HepG2 (cell line): ENCODE data around the gene IGF2. TPM values are rescaled to one million over a fixed set of nuclear protein-coding genes. Genes with fewer than 3 reads are reported as not detected.

Experiments used
- DPF2 ChIP-seq: sonication (generic); formaldehyde crosslinking; IDR thresholded peaks from 2 replicates; pipeline ENCODE4 v1.4.0; 2020; ENCODE audit warnings: mild to moderate bottlenecking, low read depth, missing genetic modification reagents, borderline replicate concordance
- GLMP ChIP-seq: sonication (generic); formaldehyde crosslinking; IDR thresholded peaks from 2 replicates; pipeline ENCODE4 v1.9.0; 2021; ENCODE audit warnings: missing genetic modification reagents, mild to moderate bottlenecking, borderline replicate concordance
- KDM1A ChIP-seq: IDR thresholded peaks from 2 replicates; pipeline ENCODE4 v1.6.1; 2016; ENCODE audit warnings: missing compliant biosample characterization
- MZF1 ChIP-seq: sonication (generic); formaldehyde crosslinking; IDR thresholded peaks from 2 replicates; pipeline ENCODE4 v1.8.1; 2023; ENCODE audit warnings: mild to moderate bottlenecking, missing genetic modification reagents, borderline replicate concordance
- NRL ChIP-seq: sonication (generic); formaldehyde crosslinking; IDR thresholded peaks from 2 replicates; pipeline ENCODE4 v1.5.0; 2020; ENCODE audit warnings: missing genetic modification reagents, mild to moderate bottlenecking, moderate library complexity, borderline replicate concordance
- ONECUT2 ChIP-seq: sonication (generic); formaldehyde crosslinking; IDR thresholded peaks from 2 replicates; pipeline ENCODE4 v1.4.0; 2020; ENCODE audit warnings: missing genetic modification reagents
- PHB2 ChIP-seq: fragments of 450-650 bp; IDR thresholded peaks from 2 replicates; pipeline ENCODE4 v1.6.1; 2018; ENCODE audit not compliant: partially characterized antibody
- PRDM10 ChIP-seq: sonication (generic); formaldehyde crosslinking; IDR thresholded peaks from 2 replicates; pipeline ENCODE4 v1.4.0; 2020; ENCODE audit warnings: low read depth, missing genetic modification reagents
- UBTF ChIP-seq: sonication (generic); formaldehyde crosslinking; IDR thresholded peaks from 2 replicates; pipeline ENCODE4 v1.4.0; 2020; ENCODE audit warnings: mild to moderate bottlenecking, missing genetic modification reagents
- ZFP41 ChIP-seq: sonication (generic); formaldehyde crosslinking; IDR thresholded peaks from 2 replicates; pipeline ENCODE4 v1.4.0; 2020; ENCODE audit warnings: mild to moderate bottlenecking, missing genetic modification reagents, borderline replicate concordance
- ZNF460 ChIP-seq: sonication (generic); formaldehyde crosslinking; IDR thresholded peaks from 2 replicates; pipeline ENCODE4 v1.5.1; 2020; ENCODE audit warnings: missing genetic modification reagents, mild to moderate bottlenecking, borderline replicate concordance
- ZNF574 ChIP-seq: sonication (generic); formaldehyde crosslinking; IDR thresholded peaks from 2 replicates; pipeline ENCODE4 v1.4.0; 2020; ENCODE audit warnings: missing genetic modification reagents
- ZNF619 ChIP-seq: sonication (generic); formaldehyde crosslinking; IDR thresholded peaks from 2 replicates; pipeline ENCODE4 v1.4.0; 2020; ENCODE audit warnings: mild to moderate bottlenecking, missing genetic modification reagents
- ZNF775 ChIP-seq: sonication (generic); formaldehyde crosslinking; IDR thresholded peaks from 2 replicates; pipeline ENCODE4 v1.4.0; 2020; ENCODE audit warnings: missing genetic modification reagents, mild to moderate bottlenecking, moderate library complexity, borderline replicate concordance
- ZNF784 ChIP-seq: sonication (generic); formaldehyde crosslinking; IDR thresholded peaks from 2 replicates; pipeline ENCODE4 v1.5.1; 2020; ENCODE audit warnings: missing genetic modification reagents, mild to moderate bottlenecking, borderline replicate concordance
- polyA plus RNA-seq, 8 experiments: library from polyadenylated mRNA; depleted of rRNA in 3 of 8; stranded (reverse) in 7 of 8; unstranded in 1 of 8; fragments of >200 nt; fragmentation: Illumina TruSeq in 4 of 8; extraction: Trizol in 4 of 8; gene quantifications; 2 replicates each; pipeline versions ENCODE4 v1.2.1 to v1.2.3, GENCODE V29; 2011 to 2016; ENCODE audit warnings: low read depth in 4 of 8, missing spikeins in 1 of 8, mixed read lengths in 1 of 8; ENCODE audit not compliant: insufficient read depth in 1 of 8
- total RNA-seq, 5 experiments: library from RNA; depleted of rRNA; stranded (reverse); fragments of >200 nt; fragmentation: Illumina TruSeq; extraction: Trizol; gene quantifications; 2 replicates each; pipeline ENCODE4 v1.2.3, GENCODE V29; 2016; ENCODE audit warnings: low read depth in 1 of 5

Gene IGF2
- total and polyA plus RNA-seq, 2 of the 13 experiments (the other 11 are each of a cell fraction or from before 2014, with no cell fraction given) = 79.1 to 254 TPM

- TF ChIP-seq ZNF574 (CRISPR knock-in tag) = no peak; the same call in 1 of the 2 replicates
- peak; percentile 60; the same call in 1 of the 2 replicates for TF ChIP-seq ZNF775 (CRISPR knock-in tag)
- TF ChIP-seq ONECUT2 = no peak
- TF ChIP-seq ZFP41 = no peak
- no peak for TF ChIP-seq ZNF619 (CRISPR knock-in tag)
- peak; percentile 70; the same call in 1 of the 2 replicates for TF ChIP-seq GLMP (CRISPR knock-in tag)
- TF ChIP-seq PHB2 = no peak
- no peak for TF ChIP-seq ZNF460
- 0 out of 2 replicates have a peak, but pooled peaks have one; percentile 75 for TF ChIP-seq ZNF784 (CRISPR knock-in tag)
- TF ChIP-seq DPF2 (CRISPR knock-in tag) = no peak
- TF ChIP-seq UBTF (CRISPR knock-in tag) = peak; percentile 17; the same call in 1 of the 2 replicates
- TF ChIP-seq PRDM10 (CRISPR knock-in tag) = 0 out of 2 replicates have a peak, but pooled peaks have one; percentile 33
- TF ChIP-seq KDM1A = no peak
- TF ChIP-seq NRL = peak; percentile 25; the same call in 1 of the 2 replicates
- TF ChIP-seq MZF1 = no peak
Measured at GRCh38 chr11:2136209-2136951, 2.8 kb downstream of the IGF2 start (continued).
